Bone marrow (tissue), 2 donors: Measurements from ENCODE around the gene ADH7.
"Not testable (repeated sequence)": the region's sequence is repeated elsewhere in the genome, so short reads cannot be mapped to it uniquely, and the experiment has no call there.

ENCODE experiments used
- DNase-seq, 2 donors: peaks; one replicate each; lab custom pipeline; 2025; lab: John Stamatoyannopoulos, UW

ADH7 gene

DNA sequence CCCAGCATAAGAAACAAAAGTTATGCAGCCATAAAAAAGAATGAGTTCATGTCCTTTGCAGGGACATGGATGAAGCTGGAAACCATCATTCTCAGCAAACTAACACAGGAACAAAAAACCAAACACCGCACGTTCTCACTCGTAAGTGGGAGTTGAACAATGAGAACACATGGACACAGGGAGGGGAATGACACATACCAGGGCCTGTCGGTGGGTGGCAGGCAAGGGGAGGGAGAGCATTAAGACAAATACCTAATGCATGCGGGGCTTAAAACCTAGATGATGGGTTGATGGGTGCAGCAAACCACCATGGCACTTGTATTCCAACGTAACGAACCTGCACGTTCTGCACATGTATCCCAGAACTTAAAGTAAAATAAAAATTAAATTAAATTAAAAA, 19.4 kb downstream of the ADH7 start:
- DNase-seq, result not testable (repeated sequence)

DNA sequence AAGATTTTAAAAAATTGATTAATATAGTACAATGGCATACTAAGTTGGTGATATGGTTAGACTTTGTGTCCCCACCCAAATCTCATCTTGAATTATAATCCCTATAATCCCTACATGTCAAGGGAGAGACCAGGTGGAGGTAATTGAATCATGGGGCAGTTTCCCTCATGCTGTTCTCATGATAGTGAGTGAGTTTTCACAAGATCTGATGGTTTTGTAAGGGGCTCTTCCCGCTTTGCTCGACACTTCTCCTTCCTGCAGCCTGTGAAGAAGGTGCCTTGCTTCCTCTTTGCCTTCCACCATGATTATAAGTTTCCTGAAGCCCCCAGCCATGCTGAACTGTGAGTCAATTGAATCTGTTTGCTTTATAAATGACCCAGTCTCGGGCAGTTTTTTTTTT, 20.2 kb downstream of the ADH7 start:
- DNase-seq, result not testable (repeated sequence)

DNA sequence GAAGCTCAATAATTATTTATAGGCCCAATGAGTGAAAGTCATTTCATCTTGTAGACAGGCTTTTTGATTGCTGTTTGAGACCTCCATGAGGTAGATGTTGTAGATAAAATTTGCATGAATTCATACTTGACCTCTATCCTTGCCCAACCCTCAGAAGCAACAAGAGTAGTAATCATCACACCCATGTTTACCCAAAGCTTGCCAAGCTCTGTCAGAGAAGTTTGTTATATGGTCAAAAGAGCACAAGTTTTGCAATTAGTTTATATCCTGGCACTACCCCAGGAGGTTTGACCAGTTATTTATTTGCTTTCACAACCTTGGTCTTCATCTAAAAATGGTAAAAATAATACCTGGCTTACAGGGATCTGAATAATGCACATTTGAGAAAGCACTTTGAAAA, 20.7 kb downstream of the ADH7 start:
- no peak for DNase-seq

DNA sequence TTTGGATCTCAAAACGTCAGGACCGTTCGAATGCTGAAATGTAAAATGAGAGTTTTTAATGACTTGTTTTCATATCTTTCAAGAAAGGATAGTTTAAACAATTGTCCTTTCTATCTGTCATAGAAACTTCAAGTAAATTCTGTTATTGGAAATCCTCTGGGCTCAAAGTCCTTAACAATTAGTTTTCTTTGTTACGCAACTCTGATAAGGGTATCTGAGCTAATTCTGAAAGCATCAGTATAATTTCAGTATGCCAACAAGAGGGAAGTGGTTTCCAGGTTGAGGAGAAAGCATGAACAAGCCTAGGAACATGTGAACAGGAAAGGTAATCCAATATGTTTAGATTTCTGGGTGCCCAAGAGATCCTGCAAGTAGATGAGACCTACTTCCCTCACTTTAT, 22.0 kb downstream of the ADH7 start:
- DNase-seq, result no peak

DNA sequence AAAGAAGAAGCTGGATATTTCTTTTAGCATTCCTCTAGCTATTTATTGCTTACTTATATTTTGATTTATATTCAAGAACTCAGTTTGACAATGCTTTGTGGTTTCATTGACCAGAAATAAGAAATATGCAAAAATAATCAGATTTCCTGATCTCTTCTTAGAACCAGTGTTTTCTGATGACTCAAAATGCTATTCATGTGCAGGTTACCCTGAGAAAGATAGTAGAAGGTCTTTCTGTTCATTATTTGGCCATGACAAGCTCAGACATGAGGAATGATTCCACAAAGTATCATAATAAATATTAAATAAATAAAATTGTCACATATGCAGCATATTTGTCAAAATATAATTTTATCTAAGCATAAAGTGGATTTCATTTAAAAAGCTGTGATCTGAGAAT, 24.1 kb downstream of the ADH7 start:
- no peak for DNase-seq

DNA sequence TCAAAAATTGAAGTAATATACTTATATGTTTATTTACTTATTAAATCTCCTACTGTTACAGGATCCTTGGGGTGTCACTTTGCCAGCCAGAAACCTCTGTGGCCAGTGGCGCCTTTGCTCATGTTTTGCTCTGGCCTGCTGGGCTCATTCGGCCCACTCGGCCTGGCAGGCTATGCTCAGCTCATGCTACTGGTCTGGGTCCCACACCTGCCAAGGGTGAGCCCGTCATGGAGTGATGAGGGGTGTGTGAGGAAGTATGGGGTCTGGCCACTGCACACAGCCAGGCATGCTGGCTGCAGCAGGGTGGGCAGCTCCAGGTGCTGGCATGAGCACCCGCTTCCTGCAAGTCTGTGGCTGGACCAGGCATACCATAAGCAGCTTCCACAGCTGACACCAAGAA, 25.1 kb downstream of the ADH7 start:
- no peak for DNase-seq

DNA sequence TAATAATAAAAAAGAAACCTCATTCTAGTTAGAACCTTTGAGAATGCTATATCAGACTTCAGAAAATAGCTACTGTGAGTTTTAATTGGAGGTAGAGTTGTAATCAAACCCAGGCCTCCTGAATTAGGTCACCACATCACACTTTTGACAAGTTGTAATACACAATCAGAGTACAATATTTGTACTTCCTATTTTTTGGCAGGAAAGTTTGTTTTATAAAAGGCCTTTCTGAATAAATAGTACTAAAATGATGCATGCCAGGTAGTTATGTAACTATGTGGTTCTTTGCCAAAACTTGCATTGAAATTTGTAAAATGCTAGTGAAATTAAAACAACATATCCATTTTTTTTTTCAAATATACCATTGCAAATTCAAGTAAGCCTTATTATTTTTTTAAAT, 26.8 kb downstream of the ADH7 start:
- no peak for DNase-seq

DNA sequence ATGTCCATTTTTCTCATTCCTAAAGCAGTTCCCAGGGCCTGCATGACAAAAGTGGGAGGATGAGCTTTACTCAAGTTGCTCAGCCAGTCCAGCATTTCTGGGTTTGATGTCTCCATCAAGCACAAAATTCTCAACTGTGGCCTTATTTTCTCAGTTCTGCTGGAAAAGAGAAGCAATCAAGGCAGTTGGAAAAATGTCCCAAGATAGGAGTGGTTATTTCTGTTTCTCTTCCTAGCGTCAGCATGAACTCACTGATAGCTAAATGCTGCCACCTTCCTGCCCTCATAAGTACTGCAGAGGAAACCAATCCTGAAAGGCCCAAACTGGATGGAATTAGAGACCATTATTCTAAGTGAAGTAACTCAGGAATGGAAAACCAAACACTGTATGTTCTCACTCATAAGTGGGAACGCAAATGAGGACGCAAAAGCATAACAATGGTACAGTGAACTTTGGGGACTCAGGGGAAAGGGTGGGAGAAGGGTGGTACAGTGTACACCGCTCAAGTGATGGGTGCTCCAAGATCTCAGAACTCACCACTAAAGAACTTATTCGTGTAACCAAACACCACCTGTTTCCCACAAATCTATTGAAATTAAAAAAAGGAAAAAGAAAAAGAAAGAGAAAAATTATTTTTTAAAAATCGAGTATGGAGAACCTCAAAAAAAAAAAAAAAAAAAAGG, 29.6 kb downstream of the ADH7 start:
- peak; percentile 3 to 6 for DNase-seq

DNA sequence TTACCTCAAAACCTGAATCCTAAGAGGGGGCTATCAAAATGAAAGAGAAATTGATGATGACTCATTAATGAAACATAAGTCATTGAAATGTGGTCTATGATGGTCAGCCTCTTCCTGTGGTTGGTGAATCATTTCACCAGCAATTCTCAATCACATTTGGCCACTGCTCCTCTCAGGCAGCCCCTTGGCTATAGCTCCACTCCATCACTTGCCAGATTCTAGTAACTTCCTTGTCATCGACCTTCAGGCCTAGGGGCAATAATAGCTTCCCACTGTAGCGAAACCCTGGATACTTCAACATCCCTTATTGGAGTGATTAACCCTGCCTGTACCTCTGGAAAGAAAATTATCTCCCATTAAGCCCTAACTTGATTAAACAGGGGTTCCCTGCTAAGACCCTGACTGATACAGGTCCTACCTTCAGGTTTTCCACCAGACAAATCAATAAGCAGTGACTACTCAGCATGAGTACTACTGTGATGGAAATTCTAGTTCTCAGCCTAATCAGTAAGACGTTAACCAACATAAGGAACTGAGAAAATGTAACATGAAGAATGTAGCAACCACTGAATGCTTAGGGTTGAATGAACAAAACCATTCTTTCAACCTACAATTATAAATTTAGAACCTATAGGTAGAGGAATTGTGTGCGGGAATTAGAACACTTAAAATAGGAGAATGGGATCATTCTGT, 30.4 kb downstream of the ADH7 start:
- DNase-seq, result no peak

DNA sequence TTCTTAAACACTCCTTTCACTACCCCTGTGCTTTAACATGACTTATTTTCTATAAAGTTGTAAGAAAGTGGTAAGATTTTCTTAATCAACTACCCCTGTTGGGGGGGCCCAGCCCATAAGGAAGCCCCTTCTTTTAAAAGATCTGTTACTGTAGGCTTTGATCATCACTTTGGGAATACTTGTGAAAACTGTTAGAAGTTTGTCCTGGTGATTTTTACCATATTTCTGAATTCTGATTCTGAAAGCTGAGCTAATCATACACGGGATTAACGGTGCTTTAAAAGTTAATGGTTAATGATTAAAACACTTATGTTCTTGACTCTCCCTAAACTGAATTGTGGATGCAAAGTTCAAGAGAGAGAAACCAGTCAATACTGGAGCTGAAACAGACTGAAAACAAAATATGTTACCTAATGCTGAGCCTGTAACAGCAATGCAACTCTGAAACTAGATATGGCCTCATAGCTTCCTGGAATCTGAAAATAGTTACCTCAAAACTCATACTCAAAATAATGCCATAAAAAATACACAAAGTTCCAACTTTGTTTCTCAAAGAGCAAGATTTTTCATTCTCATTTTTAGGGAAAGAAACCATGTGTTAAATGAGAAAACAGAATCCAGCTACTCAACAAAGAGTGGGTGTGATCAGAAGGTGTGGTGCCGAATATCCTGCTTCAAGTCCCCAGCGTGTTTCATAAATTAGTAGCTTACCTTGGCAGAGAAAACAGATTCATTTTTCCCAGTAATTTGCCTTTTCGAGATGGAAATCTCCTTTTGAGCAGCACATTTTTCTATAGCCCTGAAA, 31.6 kb downstream of the ADH7 start:
- no peak for DNase-seq

DNA sequence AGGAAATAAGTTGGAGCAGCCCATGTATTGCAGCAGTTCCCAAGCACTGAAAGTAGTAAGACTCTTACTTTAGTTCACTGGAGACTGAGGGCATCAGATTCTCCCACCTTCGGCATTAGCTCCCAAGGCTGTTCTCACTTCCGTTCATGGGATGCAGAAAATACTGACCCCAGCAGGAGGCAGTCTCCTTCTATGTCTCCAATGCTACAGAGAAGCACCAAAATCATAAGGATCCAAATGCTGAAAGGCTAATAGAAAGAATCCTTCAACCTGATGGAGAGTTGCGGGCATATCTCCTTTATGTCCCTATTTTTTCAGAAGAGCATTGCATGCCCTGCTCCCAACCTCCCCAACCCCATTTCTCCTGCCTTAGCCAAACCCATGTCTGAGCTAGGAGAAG, 32.4 kb downstream of the ADH7 start:
- no peak for DNase-seq

DNA sequence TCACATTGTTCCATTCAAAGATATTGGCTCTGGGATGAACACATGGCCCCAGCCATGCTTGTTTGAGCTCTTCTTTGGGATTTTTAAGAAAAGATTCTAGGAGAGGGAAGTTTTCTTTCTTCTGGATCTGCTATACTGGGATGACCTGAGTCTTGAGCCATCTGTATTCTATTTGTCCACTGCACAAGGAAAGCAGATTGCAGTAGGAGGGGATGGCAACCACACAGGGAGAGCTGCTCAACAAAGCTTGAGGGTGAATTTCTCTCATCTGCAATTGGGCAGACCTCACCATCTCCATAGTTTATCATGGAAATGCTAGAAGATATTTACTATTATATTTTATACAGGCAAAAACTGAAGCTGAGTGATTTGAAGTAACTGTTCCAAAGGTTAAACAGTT, 34.3 kb downstream of the ADH7 start:
- no peak for DNase-seq

DNA sequence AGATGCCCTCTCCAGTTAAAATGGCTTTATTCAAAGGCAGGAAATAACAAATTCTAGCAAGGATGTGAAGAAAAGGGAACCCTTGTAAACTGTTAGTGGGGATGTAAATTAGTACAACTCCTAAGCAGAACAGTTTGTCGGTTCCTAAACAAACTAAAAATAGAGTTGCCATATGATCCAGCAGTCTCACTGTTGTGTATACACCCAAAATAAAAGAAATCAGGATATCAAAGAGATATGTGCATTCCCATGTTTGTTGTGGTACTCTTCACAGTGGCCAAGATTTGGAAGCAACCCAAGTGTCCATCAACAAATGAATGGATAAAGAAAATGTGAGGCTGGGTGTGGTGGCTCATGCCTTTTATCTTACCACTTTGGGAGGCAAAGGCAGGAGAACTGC, 36.1 kb downstream of the ADH7 start:
- no peak for DNase-seq

DNA sequence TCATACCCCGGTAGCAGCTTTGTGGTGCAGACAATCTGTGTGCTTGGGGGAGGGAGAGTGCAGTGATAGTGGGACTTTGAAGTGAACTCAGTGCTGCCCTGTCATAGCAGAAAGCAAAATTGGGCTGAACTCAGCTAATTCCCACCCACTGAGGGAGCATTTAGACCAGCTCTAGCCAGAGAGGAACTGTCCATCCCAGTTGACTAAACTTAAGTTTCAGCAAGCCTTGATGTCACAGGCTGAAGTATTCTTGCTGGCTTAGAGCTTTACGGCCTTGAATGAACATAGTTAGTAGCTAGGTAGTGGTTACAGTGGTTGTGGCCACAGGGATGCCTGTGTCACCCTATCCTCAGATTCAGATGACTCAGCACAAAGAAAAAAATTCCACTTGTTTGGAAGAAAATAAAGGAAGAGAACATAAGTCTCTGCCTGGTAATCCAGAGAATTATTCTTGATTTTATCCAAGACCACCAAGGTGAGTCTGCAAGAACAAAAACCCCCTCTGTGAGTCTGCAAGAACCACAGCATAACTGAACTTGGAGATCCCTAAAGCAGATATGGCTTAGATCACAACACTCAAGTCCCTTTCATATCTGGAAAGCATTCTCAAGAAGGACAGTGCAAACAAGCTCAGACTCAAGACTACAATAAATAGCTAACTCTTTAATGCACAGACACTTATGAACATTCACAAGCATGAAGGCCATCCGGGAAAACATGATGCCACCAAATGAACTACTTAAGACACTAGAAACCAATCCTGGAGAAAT, 39.4 kb downstream of the ADH7 start:
- no peak for DNase-seq

DNA sequence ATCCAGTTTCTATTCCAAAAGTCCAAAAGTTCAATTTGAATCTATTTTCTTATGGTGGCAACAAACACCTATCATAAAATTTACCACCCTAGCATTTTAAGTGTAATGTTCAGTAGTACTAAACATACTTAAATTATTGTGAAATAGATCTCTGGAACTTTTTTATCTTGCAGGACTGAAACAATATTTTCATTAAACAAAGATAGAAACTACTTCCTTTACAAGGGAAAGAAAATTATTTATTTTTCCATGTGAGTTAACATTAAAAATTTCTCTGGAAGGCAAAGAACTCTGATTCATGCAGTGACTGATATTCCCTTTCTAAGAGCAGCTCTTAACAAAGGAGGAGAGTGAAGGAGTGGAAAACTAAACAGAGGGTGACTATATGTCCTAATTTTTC, 40.2 kb downstream of the ADH7 start:
- no peak for DNase-seq

DNA sequence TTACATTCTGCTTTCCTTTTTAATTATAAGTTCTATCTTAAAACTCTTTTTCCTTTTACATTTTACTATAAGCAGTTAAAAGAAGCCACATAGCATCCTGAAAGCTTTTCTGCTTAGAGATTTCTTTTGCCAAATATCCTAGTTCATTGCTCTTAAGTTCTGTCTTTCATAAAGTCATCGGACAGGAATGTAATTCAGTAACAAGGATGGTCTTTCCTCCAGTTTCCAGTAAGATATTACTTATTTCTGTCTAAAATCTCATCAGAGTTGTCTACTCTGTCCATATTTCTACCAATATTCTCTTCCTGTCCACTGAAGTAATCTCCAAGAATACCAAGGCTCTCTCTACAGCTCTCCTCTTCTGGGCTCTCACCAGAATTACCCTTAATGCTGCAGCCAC, 45.1 kb downstream of the ADH7 start:
- DNase-seq, result no peak

DNA sequence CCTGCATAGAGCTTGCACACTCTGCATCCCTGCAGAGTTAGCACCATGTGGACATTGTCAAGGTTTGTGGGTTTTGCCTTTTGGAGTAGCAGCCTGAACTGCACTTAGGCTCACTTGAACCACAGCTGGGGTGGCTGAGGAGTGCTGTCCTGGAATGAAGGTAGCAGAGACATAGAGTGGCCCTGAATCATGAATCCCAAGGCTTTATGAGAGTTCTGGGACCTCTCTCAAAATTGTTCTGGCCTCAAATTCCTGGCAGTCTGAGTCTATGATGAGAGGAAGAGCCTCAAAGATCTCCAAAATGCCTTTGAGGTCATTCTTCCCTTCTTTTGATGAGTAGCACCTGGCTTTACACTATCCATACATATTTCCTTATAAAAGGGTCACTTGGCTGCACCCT, 45.5 kb downstream of the ADH7 start:
- no peak for DNase-seq

DNA sequence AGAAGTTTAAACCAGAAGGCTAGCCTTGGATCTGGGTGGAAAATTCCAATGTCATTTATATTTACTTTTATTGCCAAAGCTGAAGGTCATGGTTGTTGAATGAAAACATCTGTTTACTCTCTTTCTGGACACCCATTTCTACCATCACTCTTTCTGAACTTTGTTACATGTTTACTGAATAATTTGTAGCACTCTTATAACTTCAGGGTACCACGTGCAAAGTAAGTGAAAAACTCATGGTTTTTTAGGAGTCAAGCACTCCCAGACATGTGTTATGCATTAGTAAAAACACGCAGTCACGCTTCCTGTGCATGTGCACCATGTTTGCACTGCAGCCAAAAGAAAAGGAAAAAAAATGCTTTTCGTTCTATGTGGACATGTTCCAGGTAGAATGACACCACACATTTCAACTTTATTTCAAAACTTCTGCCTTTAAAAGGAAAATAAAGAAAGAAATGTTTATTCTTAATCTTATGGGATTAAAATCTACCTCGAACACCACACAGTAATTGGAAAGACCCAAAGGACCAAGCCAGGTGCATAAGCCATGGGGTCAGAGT, 51.2 kb downstream of the ADH7 start:
- DNase-seq, result no peak

DNA sequence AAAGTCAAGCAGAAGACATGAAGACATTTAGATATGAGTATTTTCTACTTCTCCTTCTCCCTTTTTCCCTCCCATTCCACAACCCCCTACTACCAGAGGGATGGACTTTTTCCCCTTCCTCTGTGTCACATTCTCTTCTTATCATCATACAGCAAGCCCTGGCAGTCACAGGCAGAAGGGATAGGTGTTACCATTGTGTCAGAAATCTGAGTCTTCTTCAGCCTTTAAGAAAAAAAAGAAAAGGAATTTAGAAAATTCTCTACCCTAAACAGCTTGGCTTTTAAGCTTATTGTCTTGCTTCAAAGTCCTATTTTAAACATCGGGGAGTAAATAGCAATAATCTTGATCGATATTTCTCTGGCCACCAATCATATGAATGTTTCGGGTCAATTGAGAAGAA, 51.7 kb downstream of the ADH7 start:
- DNase-seq, result no peak

DNA sequence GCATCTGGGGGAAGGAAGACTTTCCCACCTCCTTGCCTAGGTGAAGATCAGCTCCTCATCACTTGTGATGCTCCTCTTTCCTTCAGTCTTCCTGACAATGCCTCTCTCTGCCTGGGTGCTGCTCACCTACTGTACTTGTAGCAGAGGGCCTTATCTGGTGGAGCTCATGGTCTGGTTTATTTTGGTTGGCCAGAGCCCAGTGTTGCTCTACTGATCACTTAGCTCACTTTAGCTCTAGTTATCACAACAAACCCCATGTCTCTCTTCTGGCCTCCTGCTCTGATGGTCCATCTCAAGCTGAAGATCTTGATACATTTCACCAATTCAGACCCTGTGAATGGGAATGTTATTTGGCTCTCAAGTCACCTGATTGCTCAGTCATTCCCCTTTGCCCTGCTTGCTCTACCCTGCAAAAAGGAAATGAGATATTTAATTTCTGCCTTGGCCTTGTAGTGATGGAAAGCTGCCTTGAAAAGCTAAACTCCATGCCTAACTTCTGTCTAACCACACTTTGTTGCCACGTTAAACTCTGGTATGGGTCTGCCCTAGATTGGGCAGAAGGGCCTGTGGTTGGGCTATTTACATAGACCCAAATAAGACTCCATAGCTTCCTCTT, 52.3 kb downstream of the ADH7 start:
- DNase-seq, result no peak

DNA sequence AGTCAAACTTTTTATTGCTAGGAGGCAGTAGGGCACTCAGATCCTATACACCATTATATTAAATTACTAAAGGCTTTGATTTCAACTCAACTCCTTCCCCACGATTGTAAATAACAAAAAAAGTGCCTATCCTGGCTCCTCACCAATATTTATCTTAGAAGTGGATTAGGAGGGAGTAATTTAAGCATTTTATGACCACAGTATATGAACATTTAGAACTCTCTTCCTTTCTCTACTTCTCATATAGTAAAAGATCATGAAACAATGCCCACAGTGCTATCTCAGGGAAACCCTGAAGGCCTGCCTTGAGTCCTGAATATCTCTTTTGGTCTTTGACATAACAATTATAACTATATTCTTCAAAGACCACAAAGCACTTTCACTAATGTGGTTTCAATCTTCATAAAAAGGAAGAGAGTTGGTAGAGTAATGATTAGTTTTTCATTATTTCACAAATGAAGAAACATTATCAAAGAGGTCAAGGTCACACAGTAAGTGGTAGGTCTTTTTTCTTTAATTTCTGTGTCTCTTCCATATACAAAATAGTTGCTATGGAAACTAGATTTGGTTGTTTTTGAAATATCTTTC, 53.5 kb downstream of the ADH7 start:
- no peak for DNase-seq
